HepG2 (cell line): Measurements from ENCODE around the gene EBF4. TPM values are rescaled to one million over a fixed set of nuclear protein-coding genes. Genes with fewer than 3 reads are reported as not detected.

Source experiments
- ATAC-seq: fragments of 200-7000 bp; cut with Tn5 transposase; 3 replicates; pipeline ENCODE4 v1.9.1; 2020; ENCODE audit warnings: mild to moderate bottlenecking, moderate library complexity
- BruUV-seq: library from RNA; stranded (reverse); fragments of 400-500 nt; replicated peaks from 2 replicates; lab custom pipeline; 2021; lab: Mats Ljungman, UMichigan
- CTCF ChIA-PET: fragments of 300-600 bp; formaldehyde crosslinking; extraction: SDS; loops from one replicate; lab custom pipeline; 2021; ENCODE audit warnings: low total read pairs, inconsistent platforms, low intra/inter-chr PET ratio; lab: Yijun Ruan, JAX
- POLR2A ChIA-PET: fragments of 350-600 bp; sonication (Branson Sonifier 250); formaldehyde crosslinking; loops from one replicate; lab custom pipeline; 2020; ENCODE audit warnings: antibody characterized with exemption, inconsistent platforms; lab: Yijun Ruan, JAX
- DNase-seq: peaks from one replicate; pipeline ENCODE4 v3.0.0-alpha.2; 2015; ENCODE audit warnings: low spot score
- FAIRE-seq: peaks from 3 replicates; lab custom pipeline; 2011; peaks lifted over from hg19 to GRCh38; lab: Jason Lieb, UNC
- H2AFZ ChIP-seq: one replicate; pipeline ENCODE4 v1.6.1; 2011; ENCODE audit warnings: low read length, inconsistent platforms
- H3K27ac ChIP-seq: fragments of 300-600 bp; 3 replicates; pipeline ENCODE4 v1.8.0; 2011; ENCODE audit warnings: mixed run types, mild to moderate bottlenecking, mixed read lengths, low read length, inconsistent platforms; ENCODE audit not compliant: insufficient read depth; ENCODE audit errors: extremely low read length
- H3K27me3 ChIP-seq, 2 experiments: fragments of 200-600 bp in 1 of 2; 2 replicates in 1 of 2; 3 replicates in 1 of 2; pipeline versions ENCODE4 v1.6.0 to v1.8.0; 2011; ENCODE audit warnings: low read length in 2 of 2, mild to moderate bottlenecking in 2 of 2, moderate library complexity in 2 of 2, inconsistent platforms in 1 of 2; ENCODE audit not compliant: insufficient read depth in 2 of 2, control insufficient read depth in 1 of 2
- H3K36me3 ChIP-seq, 2 experiments: fragments of 200-600 bp in 1 of 2; replicated peaks in 1 of 2; 2 replicates in 1 of 2; 3 replicates in 1 of 2; pipeline versions ENCODE4 v1.5.1 to v1.8.0; 2011; ENCODE audit warnings: low read length in 2 of 2, inconsistent platforms in 1 of 2; ENCODE audit not compliant: insufficient read depth in 2 of 2, control insufficient read depth in 1 of 2
- H3K4me1 ChIP-seq: 2 replicates; pipeline ENCODE4 v1.5.1; 2012; ENCODE audit warnings: low read length, inconsistent platforms; ENCODE audit not compliant: insufficient read depth
- H3K4me2 ChIP-seq: 2 replicates; pipeline ENCODE4 v1.6.0; 2011; ENCODE audit warnings: low read depth, low read length, inconsistent platforms
- H3K4me3 ChIP-seq, 3 experiments: fragments of 200-600 bp in 1 of 3; sonication (generic), shearing (Covaris generic) in 1 of 3; replicated peaks in 1 of 3; 2 replicates each; pipeline ENCODE4 v1.5.1; 2011 to 2016; ENCODE audit warnings: low read length in 3 of 3, inconsistent platforms in 2 of 3, low read depth in 2 of 3, mild to moderate bottlenecking in 2 of 3, control low read depth in 1 of 3, mixed read lengths in 1 of 3; ENCODE audit not compliant: insufficient read depth in 1 of 3
- H3K79me2 ChIP-seq: one replicate; pipeline ENCODE4 v1.6.1; 2011; ENCODE audit warnings: low read length, inconsistent platforms; ENCODE audit not compliant: insufficient read depth
- H3K9ac ChIP-seq: 2 replicates; pipeline ENCODE4 v1.6.0; 2011; ENCODE audit warnings: mild to moderate bottlenecking, low read depth, low read length, inconsistent platforms; ENCODE audit not compliant: insufficient read depth
- H3K9me3 ChIP-seq: 2 replicates; pipeline ENCODE4 v1.5.1; 2012; ENCODE audit warnings: mild to moderate bottlenecking, low read length
- H4K20me1 ChIP-seq: 2 replicates; pipeline ENCODE4 v1.6.0; 2011; ENCODE audit warnings: inconsistent platforms, mild to moderate bottlenecking, low read length, moderate library complexity; ENCODE audit not compliant: insufficient read depth
- ARID2 ChIP-seq: sonication (generic); formaldehyde crosslinking; IDR thresholded peaks from 2 replicates; pipeline ENCODE4 v1.8.1; 2022; ENCODE audit warnings: mild to moderate bottlenecking, missing genetic modification reagents, borderline replicate concordance
- MEF2D ChIP-seq: sonication (generic); formaldehyde crosslinking; IDR thresholded peaks from 2 replicates; pipeline ENCODE4 v1.5.1; 2020; ENCODE audit warnings: mild to moderate bottlenecking, missing genetic modification reagents
- MTF2 ChIP-seq: sonication (generic); formaldehyde crosslinking; IDR thresholded peaks from 2 replicates; pipeline ENCODE4 v1.5.0; 2020; ENCODE audit warnings: missing genetic modification reagents, borderline replicate concordance
- TBX2 ChIP-seq: sonication (generic); formaldehyde crosslinking; IDR thresholded peaks from 2 replicates; pipeline ENCODE4 v1.5.0; 2020; ENCODE audit warnings: missing genetic modification reagents, mild to moderate bottlenecking, borderline replicate concordance
- THAP9 ChIP-seq: sonication (generic); formaldehyde crosslinking; IDR thresholded peaks from 2 replicates; pipeline ENCODE4; 2020; ENCODE audit warnings: missing genetic modification reagents, mild to moderate bottlenecking, borderline replicate concordance
- ZFX ChIP-seq: sonication (generic); formaldehyde crosslinking; IDR thresholded peaks from 2 replicates; pipeline ENCODE4 v1.4.0; 2020; ENCODE audit warnings: mild to moderate bottlenecking, low read depth, missing genetic modification reagents, moderate library complexity
- ZNF496 ChIP-seq: sonication (generic); formaldehyde crosslinking; IDR thresholded peaks from 2 replicates; pipeline ENCODE4 v1.8.1; 2023; ENCODE audit warnings: mild to moderate bottlenecking, moderate library complexity, missing genetic modification reagents; ENCODE audit not compliant: insufficient replicate concordance
- ZNF572 ChIP-seq: sonication (generic); formaldehyde crosslinking; IDR thresholded peaks from 2 replicates; pipeline ENCODE4 v1.5.1; 2020; ENCODE audit warnings: mild to moderate bottlenecking, missing genetic modification reagents
- WGBS: methylation state at CpG from one replicate; pipeline ENCODE4 v1.1.6; 2017; ENCODE audit warnings: low lambda C conversion rate; 5-methylcytosine and 5-hydroxymethylcytosine counted together
- in situ Hi-C: cut with HindIII; loops from 2 replicates; pipeline ENCODE4 v1.10.0; 2017; ENCODE audit warnings: low pct_unique_long_range_greater_than_20kb; ENCODE audit not compliant: extremely low pct_ligation_motif_present
- intact Hi-C: fragments of 100-400 bp; cut with micrococcal nuclease; formaldehyde crosslinking; loops from one replicate; pipeline ENCODE4 v1.10.0; 2022; ENCODE audit not compliant: unreplicated experiment
- polyA plus RNA-seq, 8 experiments: library from polyadenylated mRNA; depleted of rRNA in 3 of 8; stranded (reverse) in 7 of 8; unstranded in 1 of 8; fragments of >200 nt; fragmentation: Illumina TruSeq in 4 of 8; extraction: Trizol in 4 of 8; gene quantifications; 2 replicates each; pipeline versions ENCODE4 v1.2.1 to v1.2.3, GENCODE V29; 2011 to 2016; ENCODE audit warnings: low read depth in 4 of 8, missing spikeins in 1 of 8, mixed read lengths in 1 of 8; ENCODE audit not compliant: insufficient read depth in 1 of 8
- total RNA-seq, 5 experiments: library from RNA; depleted of rRNA; stranded (reverse); fragments of >200 nt; fragmentation: Illumina TruSeq; extraction: Trizol; gene quantifications; 2 replicates each; pipeline ENCODE4 v1.2.3, GENCODE V29; 2016; ENCODE audit warnings: low read depth in 1 of 5

EBF4 gene
- total and polyA plus RNA-seq, 2 of the 13 experiments (the other 11 are each of a cell fraction or from before 2014, with no cell fraction given), result 0.84 to 2.2 TPM

- TF ChIP-seq MEF2D (CRISPR knock-in tag) (no peak), TBX2 (CRISPR knock-in tag) (no peak), ZFX (CRISPR knock-in tag) (no peak)
These were observed 50.5 kb downstream of the EBF4 start (continued) for GRCh38 chr20:2742934-2743559.

- no peak for ATAC-seq
- Histone ChIP-seq H3K4me2 (no peak overlapping the region), H3K27ac (no peak overlapping the region), H2AFZ (no peak overlapping the region), H3K4me3 (no peak overlapping the region), H3K4me1 (peaks cover 14% of the 10 kb centered on the region), H3K9ac (no peak overlapping the region), H3K9me3 (no peaks in the 10 kb centered on the region), H3K79me2 (no peaks in the 10 kb centered on the region), H3K36me3 (no peaks in the 10 kb centered on the region), H3K27me3 (peaks cover 14 to 77% of the 10 kb centered on the region in 2 experiments), H4K20me1 (no peaks in the 10 kb centered on the region)
- TF ChIP-seq ZNF572 (CRISPR knock-in tag) (0 out of 2 replicates have a peak, but pooled peaks have one; percentile 45), ZNF496 (CRISPR knock-in tag) (no peak), MTF2 (no peak), THAP9 (CRISPR knock-in tag) (no peak), ARID2 (CRISPR knock-in tag) (no peak)
- in situ Hi-C loops, result no loop called here
- CTCF ChIA-PET, result no interaction called here
- POLR2A ChIA-PET, result no interaction called here
- WGBS, result 36% methylated on average over 12 of the region's 12 CpGs
- no TSS peak for BruUV-seq
- no peak for FAIRE-seq
- intact Hi-C loops, result no loop called here
- DNase-seq, result no peak
These were observed 52.7 kb downstream of the EBF4 start for GRCh38 chr20:2745060-2745910.
